ENCODE results near the gene MAEA.
"Not testable (repeated sequence)": the region's sequence is repeated elsewhere in the genome, so short reads cannot be mapped to it uniquely, and the experiment has no call there.

- TF ChIP-seq CTCF (IDR thresholded peaks at IDR 0.05; ENCODE audit: borderline replicate concordance, extremely low read depth, low read length, poor library complexity, severe bottlenecking); EZH2 (IDR thresholded peaks at IDR 0.05; ENCODE audit: borderline replicate concordance, low read depth, low read length, severe bottlenecking): not testable (repeated sequence)
These were observed 45.6 kb downstream of the MAEA start for GRCh38 chr4:1335193-1335883.
